ENCODE measurements around the gene ZNF217. TPM values are rescaled to one million over a fixed set of nuclear protein-coding genes. Genes with fewer than 3 reads are reported as not detected.
"Not testable (repeated sequence)": the region's sequence is repeated elsewhere in the genome, so short reads cannot be mapped to it uniquely, and the experiment has no call there.

ZNF217 gene
- total RNA-seq, 1 donor from 2014 or later: 10.7 TPM

- intact Hi-C loops (cut with DNase I): loop anchor here (5.0 kb wide), 2 partner anchors 47 to 487 kb away; no protein-coding TSS in a partner anchor
- DNase-seq (ENCODE audit: low spot score): no peak
These were observed 18.8 kb downstream of the ZNF217 start for GRCh38 chr20:53574819-53575218.

- intact Hi-C loops (cut with DNase I): no loop called here
- DNase-seq (ENCODE audit: low spot score): no peak
These were observed 19.3 kb downstream of the ZNF217 start for GRCh38 chr20:53574259-53574789.

- no peak for DNase-seq (ENCODE audit: low spot score)
- intact Hi-C loops (cut with DNase I): no loop called here
These were observed 21.9 kb downstream of the ZNF217 start for GRCh38 chr20:53571555-53572286.

DNA sequence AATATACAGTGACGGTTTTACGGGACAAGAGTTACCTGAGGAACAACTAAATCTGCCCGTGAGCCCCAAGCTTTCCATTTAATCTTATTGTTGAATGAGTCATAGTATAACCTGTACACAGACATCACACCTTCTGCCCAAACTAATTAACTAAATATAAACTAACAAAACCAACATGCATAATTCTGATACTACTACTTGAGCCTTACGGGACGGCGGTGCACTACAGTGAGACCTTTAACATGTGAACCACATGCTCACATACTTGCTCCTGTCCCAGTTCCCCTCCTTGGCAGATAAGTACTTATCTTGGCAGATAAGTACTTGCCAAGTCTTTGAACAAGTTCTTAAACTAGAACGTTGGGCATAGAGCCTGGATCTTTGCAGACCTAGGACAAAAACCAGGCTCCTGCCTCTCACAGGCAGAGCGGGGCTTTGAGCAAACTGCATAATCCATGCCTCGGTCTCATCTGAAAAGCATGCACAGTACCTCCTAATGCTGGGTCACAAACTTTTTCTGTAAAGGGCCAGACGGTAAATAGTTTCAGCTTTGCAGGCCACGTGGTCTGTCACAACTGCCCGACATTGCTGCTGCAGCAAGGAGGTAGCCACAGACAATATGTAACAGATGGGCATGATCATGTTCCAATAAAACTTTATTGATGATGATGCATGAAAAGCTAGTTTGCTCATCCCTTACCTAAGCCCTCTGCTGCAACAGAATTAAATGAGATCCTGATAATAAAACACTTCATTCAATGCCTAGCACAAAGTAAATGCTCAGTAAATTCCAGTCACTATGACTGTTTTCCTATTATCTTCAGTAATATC lies 23.0 kb downstream of the ZNF217 start:
- intact Hi-C loops (cut with DNase I): no loop called here
- DNase-seq (ENCODE audit: low spot score): no peak

DNA sequence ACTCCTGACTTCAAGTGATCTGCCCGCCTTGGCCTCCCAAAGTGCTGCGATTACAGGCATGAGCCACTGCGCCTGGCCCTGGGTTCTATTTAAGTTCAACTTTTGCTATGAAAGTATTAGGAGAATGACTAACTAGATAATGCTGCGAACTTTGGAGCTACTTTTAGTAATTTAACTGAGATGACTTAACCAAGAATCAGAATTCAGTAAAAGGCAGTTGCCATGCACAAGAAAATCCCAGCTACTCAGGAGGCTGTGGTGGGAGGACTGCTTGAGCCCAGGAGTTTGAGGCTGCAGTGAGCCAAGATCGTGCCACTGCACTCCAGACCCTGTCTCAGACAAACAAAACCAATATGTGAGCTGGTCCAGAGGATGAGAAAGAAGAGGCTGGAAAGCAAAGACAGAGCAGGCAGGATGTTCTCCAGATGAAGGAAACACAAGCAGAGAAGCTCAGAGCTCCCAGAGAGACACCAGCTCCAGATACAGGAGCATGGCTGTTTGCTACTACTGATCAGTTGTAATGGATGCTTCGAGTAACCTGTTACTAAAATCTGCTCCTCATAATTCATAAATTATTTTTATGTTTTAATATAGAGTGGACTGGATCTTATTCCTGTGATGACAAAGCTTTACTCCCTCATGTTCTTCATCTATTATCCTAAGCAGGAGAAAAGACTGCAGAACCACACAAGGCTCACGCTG lies 23.9 kb downstream of the ZNF217 start:
- DNase-seq (ENCODE audit: low spot score): no peak

DNA sequence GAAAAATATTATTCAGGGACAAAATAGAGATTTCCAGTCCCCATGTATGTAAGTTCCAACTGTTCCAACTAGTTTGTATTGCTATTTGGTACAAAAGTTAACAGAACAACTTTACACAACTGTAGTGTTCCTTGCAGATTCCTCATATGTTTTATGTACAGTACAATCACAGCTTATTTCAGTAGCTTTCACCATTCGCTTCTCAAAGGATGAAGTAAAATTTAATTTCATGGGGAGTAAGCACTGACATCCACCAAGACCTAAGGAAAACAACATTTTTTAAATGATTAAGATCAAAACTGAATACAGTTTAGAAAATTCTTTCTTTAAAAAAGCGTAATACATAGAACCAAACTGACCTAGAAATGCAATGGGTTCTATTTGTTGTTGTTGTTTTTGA lies 24.6 kb downstream of the ZNF217 start:
- intact Hi-C loops (cut with DNase I): no loop called here

More for the DNA sequence above, 23.9 kb downstream of the ZNF217 start:
- intact Hi-C loops (cut with DNase I): no loop called here

GRCh38 chr20:53568351-53568750 lies 25.3 kb downstream of the ZNF217 start:
- intact Hi-C loops (cut with DNase I): no loop called here
- no peak for DNase-seq (ENCODE audit: low spot score)

More for the DNA sequence above, 24.6 kb downstream of the ZNF217 start:
- no peak for DNase-seq (ENCODE audit: low spot score)

DNA sequence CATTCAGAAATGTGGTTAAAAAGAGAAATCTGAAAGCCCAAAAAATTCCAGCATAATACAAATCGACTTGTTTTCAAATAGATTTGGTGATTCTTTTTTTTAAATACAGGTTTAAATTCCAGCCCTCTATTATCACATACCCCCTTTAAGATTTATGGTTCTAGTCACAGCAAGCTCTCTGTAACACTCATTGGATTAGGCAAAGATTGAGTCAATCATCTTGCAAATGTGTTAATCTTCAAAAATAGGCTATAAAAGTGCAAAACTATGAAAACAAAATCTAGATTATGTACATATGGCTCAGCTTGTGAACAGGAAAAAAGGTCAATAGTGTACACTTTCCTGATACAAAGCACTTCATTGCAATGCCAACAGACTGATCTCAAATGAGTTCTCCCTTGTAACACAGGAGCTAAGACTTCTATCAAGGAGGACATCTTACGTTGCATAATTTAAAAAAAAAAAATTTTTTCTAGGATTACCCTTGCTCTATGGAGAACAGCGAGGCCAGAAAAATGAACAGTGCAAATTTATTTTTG lies 26.2 kb downstream of the ZNF217 start:
- intact Hi-C loops (cut with DNase I): no loop called here
- DNase-seq (ENCODE audit: low spot score): no peak

DNA sequence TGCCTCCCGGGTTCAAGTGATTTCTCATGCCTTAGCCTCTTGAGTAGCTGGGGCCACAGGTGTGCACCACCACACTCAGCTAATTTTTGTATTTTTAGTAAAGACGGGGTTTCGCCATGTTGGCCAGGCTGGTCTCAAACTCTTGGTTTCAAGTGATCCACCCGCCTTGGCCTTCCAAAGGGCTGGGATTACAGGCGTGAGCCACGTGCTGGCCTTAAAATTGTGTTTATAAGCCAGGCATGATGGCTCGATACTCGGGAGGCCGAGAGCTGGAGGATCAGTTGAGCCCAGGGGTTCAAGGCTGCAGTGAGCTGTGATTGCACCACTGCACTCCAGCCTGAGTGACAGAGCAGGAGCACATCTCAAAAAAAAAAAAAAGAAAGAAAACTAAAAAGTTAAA lies 27.0 kb downstream of the ZNF217 start:
- DNase-seq (ENCODE audit: low spot score); intact Hi-C loops (cut with DNase I): not testable (repeated sequence)

DNA sequence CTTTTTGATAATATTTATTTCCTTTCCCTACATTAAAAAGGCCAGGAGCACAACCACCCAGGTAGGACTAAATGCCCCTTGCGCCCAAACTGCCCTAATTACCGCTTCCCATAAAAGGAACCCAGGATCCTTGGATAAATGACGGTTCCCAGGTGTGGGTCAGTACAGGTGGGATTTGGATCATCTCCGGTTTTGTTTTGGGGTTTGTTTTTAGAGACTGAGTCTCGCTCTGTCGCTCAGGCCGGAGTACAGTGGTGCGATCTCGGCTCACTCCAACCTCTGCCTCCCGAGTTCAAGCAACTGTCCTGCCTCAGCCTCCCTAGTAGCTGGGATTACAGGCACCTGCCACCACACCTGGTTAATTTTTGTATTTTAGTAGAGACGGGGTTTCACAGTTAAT lies 28.4 kb downstream of the ZNF217 start:
- DNase-seq (ENCODE audit: low spot score): no peak
- intact Hi-C loops (cut with DNase I): no loop called here

DNA sequence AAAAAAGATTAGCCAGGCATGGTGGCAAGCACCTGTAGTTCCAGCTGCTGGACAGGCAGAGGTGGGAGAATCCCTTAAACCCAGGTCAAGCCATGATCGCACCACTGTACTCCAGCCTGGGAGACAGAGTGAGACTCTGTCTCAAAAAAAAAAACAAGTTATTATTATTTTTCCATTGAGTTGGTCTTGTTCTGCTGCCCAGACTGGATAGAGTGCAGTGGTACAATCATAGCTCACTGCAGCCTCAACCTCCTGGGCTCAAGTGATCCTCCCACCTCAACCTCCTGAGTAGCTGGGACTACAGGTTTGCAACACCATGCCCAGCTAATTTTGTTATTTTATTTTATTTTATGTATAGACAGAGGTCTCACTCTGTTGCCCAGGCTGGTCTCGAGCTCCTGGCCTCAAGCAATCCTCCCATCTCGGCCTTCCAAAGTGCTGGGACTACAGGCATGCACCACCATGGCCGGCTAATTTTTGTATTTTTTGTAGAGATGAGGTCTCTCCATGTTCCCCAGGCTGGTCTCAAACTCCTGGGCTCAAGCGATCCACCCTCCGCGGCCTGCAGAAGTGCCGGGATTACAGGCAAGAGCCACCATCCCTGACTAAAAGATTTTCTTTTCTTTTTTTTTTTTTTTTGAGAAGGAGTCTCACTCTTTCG lies 31.4 kb downstream of the ZNF217 start:
- DNase-seq (ENCODE audit: low spot score); intact Hi-C loops (cut with DNase I): not testable (repeated sequence)

- no peak for DNase-seq (ENCODE audit: low spot score)
- intact Hi-C loops (cut with DNase I): no loop called here
These were observed 32.1 kb downstream of the ZNF217 start for GRCh38 chr20:53561505-53561904.

GRCh38 chr20:53559816-53560215 lies 33.8 kb downstream of the ZNF217 start:
- no peak for DNase-seq (ENCODE audit: low spot score)
- intact Hi-C loops (cut with DNase I): no loop called here

GRCh38 chr20:53557130-53557529 lies 36.5 kb downstream of the ZNF217 start:
- intact Hi-C loops (cut with DNase I): no loop called here
- no peak for DNase-seq (ENCODE audit: low spot score)

DNA sequence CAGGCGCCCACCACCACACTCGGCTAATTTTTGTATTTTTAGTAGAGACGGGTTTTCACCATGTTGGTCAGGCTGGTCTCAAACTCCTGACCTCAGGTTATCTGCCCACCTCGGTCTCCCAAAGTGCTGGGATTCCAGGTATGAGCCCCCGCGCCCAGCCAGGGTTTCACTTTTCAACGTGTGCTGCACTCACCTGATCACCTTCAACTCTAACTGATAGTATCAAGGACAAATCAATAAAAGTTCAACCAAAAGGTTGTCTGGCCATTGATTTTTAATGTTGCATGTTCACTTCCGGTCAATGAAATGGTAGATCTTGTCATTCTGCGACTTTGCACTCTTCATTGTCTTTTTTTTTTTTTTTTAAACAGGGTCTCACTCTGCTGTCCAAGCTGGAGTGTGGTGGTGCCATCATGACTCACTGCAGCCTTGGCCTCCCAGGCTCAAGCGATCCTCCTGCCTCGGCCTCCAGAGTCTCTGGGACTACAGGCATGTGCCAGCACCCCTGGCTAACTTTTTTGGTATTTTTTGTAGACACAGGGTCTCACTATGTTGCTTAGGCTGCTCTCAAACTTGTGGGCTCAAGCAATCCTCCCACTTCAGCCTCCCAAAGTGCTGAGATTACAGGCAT lies 37.3 kb downstream of the ZNF217 start:
- no peak for DNase-seq (ENCODE audit: low spot score)
- intact Hi-C loops (cut with DNase I): no loop called here

- no peak for DNase-seq (ENCODE audit: low spot score)
- intact Hi-C loops (cut with DNase I): no loop called here
These were observed 37.8 kb downstream of the ZNF217 start for GRCh38 chr20:53555816-53556215.

GRCh38 chr20:53555081-53555480 lies 38.6 kb downstream of the ZNF217 start:
- DNase-seq (ENCODE audit: low spot score): no peak

GRCh38 chr20:53552572-53552893 lies 41.1 kb downstream of the ZNF217 start:
- DNase-seq (ENCODE audit: low spot score); intact Hi-C loops (cut with DNase I): not testable (repeated sequence)

More at GRCh38 chr20:53555081-53555480, 38.6 kb downstream of the ZNF217 start:
- intact Hi-C loops (cut with DNase I): no loop called here

Data from cardiac septum (tissue), 1 donor.